Lower leg skin (tissue), 4 donors: ENCODE measurements around the gene NACC2. TPM values are rescaled to one million over a fixed set of nuclear protein-coding genes. Genes with fewer than 3 reads are reported as not detected.

Experiments
- DNase-seq, 2 donors: peaks; one replicate each; pipeline ENCODE4 v3.0.0-alpha.2; 2019; ENCODE audit warnings: low spot score in 2 of 2
- H3K4me3 ChIP-seq: fragments of 200-600 bp; sonication (generic); 2 replicates; pipeline ENCODE4 v1.5.1; 2017; ENCODE audit warnings: mild to moderate bottlenecking, low read depth; ENCODE audit not compliant: poor library complexity, severe bottlenecking
- CTCF ChIP-seq, 3 donors: fragments of 450-650 bp; IDR thresholded peaks; one replicate each; pipeline ENCODE4 v1.5.1; 2016; ENCODE audit warnings: antibody characterized with exemption in 3 of 3, mild to moderate bottlenecking in 3 of 3, moderate library complexity in 2 of 3
- POLR2A ChIP-seq, 2 donors: fragments of 450-650 bp; IDR thresholded peaks; one replicate each; pipeline ENCODE4 v1.6.1; 2016 to 2017; ENCODE audit warnings: antibody characterized with exemption in 2 of 2, mild to moderate bottlenecking in 1 of 2, moderate library complexity in 1 of 2
- WGBS, 2 donors: methylation state at CpG; one replicate each; pipeline ENCODE4 v1.1.5; 2018; 5-methylcytosine and 5-hydroxymethylcytosine counted together
- intact Hi-C: fragments of 100-400 bp; cut with DNase I; formaldehyde crosslinking; loops from one replicate; pipeline ENCODE4 v1.15.0; 2023; ENCODE audit warnings: low total_unique reads
- total RNA-seq, 4 donors: library from RNA; depleted of rRNA; stranded (reverse); fragments of >200 nt; gene quantifications; one replicate each; pipeline ENCODE4 v1.1.0, GENCODE V29; 2016

Gene NACC2
- total RNA-seq, 4 donors from 2014 or later, result 9.1 to 17.3 (median 13.4) TPM

GRCh38 chr9:136118320-136119060, 23.4 kb upstream of the NACC2 start, which contains the start of gene TMEM250:
Gene TMEM250 (minus strand): TSS chr9:136118875. CDS start chr9:136116900, 1,975 bp downstream.
- DNase-seq, result peak; percentile 91 to 99
- peak within 1 kb of the TSS; percentile 69 for H3K4me3 ChIP-seq
- intact Hi-C loops, result no loop called here
- TF ChIP-seq POLR2A (IDR thresholded peaks at IDR 0.05) (peak in 1 of 2 donors; percentile 0), CTCF (IDR thresholded peaks at IDR 0.05) (no peak)
- 1% methylated on average over 26 to 63 of the region's 112 CpGs for WGBS, 2 donors

DNA sequence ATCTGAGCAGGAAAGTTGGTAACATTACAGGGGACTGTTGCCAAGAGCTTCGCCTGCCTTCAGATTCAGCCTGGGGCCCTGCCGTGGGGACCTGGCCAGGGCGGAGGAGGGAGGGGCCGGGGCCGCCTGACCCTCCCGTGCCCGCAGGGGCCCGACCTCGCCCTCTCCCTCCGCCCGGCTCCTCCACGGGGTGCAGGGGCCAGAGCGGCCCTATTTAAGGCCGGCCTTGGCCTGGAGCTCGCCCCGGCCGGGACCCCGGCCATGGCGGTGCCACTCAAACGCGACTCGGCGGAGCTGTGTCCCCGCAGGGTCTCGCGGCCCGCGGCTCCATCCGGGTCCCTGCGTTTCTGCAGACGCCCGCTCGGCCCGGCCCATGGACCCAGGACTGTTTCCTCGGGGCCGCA, 22.8 kb upstream of the NACC2 start:
- no peak for DNase-seq
- intact Hi-C loops, result no loop called here
- TF ChIP-seq CTCF (IDR thresholded peaks at IDR 0.05), result no peak
- TF ChIP-seq POLR2A (IDR thresholded peaks at IDR 0.05), result no peak
- peak overlapping the region; percentile 69 for H3K4me3 ChIP-seq
- 0% methylated on average over 4 to 7 of the region's 36 CpGs for WGBS, 2 donors

DNA sequence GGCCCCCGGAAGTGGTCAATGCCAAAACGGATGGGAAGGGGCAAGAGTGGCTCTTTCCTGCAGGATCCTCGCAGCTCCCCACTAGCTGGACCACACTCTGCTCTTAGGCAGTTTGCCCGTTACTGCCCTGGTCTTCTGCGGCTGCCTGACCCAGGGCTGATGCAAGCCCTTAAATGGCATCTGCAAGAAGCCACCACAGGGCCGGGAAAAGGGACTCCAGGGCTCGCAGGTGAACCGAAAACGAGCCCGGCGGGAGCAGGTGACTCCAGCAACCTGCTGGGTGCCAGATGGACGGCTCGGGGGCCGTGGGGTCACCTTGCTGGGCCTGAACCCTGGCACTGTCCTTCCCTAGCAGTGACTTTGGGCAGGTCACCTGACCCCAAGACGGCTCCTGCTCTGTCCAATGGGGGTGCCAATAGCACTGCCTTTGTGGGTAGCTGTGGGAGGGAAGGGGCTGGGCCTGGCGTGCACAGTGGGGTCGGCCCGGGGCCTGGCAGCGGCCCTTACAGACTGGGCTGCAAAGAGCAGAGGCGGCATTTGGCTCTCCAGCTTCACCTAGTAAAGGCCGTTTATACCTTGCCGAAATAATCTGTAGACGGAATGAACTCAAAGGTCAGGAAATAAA, 22.3 kb upstream of the NACC2 start:
- H3K4me3 ChIP-seq, result peak overlapping the region; percentile 69
- TF ChIP-seq POLR2A (IDR thresholded peaks at IDR 0.05) (no peak), CTCF (IDR thresholded peaks at IDR 0.05) (no peak)
- DNase-seq, result no peak
- WGBS, 2 donors, result 38 to 49% methylated on average over 20 to 23 of the region's 23 CpGs
- intact Hi-C loops, result no loop called here

GRCh38 chr9:136116360-136117098, 21.4 kb upstream of the NACC2 start:
- WGBS, 2 donors, result 96% methylated on average over 63 to 67 of the region's 69 CpGs
- TF ChIP-seq POLR2A (IDR thresholded peaks at IDR 0.05) (no peak), CTCF (IDR thresholded peaks at IDR 0.05) (no peak)
- DNase-seq, result no peak
- H3K4me3 ChIP-seq, result no peak overlapping the region
- intact Hi-C loops, result no loop called here

DNA sequence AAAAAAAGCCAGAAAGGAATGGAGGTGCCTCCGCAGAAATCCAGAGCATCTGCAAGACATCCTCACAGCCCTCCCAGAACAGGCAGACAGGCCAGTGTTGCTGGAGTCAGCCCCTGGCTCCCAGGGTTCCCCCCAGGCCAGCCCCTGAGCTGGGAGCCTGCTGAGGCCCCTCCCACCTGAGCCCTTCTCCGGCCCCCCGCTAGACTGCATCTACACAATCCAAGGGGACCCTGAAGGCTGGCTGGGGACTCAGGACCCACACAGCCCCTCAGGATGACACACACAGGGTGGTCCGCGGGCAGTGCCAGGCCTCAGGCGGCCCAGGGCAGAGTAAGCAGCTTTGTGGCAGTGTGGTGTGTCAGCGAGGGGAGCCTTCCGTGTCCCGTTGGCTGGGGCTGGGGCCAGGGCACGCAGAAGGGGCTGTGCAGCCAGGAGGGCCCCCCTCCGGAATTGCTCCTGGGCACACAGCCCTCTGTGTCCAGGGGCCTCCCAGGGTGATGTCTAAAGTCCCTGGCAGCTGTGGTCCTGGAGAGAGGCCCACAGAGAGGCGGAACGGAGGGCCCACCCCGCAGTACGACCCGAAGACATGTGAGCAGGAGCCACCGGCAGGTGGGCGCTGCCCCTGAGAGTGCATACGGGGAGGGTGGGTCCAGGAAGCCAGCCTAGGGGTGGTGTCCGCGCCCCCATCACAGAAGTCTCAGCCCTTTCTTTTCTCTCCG, 20.7 kb upstream of the NACC2 start:
- no peak for DNase-seq
- H3K4me3 ChIP-seq, result no peak overlapping the region
- 91% methylated on average over 14 to 21 of the region's 22 CpGs for WGBS, 2 donors
- intact Hi-C loops, result no loop called here
- no peak for TF ChIP-seq POLR2A (IDR thresholded peaks at IDR 0.05)
- no peak for TF ChIP-seq CTCF (IDR thresholded peaks at IDR 0.05)
